Stimulated activated naive CD8-positive, alpha-beta T cell treated with anti-CD3 and anti-CD28 coated beads, Interleukin-15, amount 100 ng/mL, for 72 hours (primary cell): ENCODE results near the gene TTLL1.
"Not testable (repeated sequence)": the region's sequence is repeated elsewhere in the genome, so short reads cannot be mapped to it uniquely, and the experiment has no call there.

ENCODE experiments used
- ATAC-seq: fragments of 150-1000 bp; cut with Tn5 transposase; 2 replicates; pipeline ENCODE4 v1.10.0; 2021; ENCODE audit warnings: mild to moderate bottlenecking, moderate library complexity
- DNase-seq, 2 donors: peaks; one replicate each; pipeline ENCODE4 v3.0.0; 2021 to 2022
- H3K27ac Mint-ChIP-seq, 2 donors: one replicate each; pipeline ENCODE4 v1.8.0; 2022; ENCODE audit warnings: mild to moderate bottlenecking in 2 of 2, mixed read lengths in 2 of 2, moderate library complexity in 2 of 2
- H3K27me3 Mint-ChIP-seq: one replicate; pipeline ENCODE4 v1.8.0; 2022; ENCODE audit warnings: mixed read lengths
- H3K4me1 Mint-ChIP-seq: one replicate; pipeline ENCODE4 v1.8.0; 2022; ENCODE audit warnings: mild to moderate bottlenecking, mixed read lengths
- H3K4me3 Mint-ChIP-seq, 2 donors: one replicate each; pipeline ENCODE4 v1.8.0; 2022; ENCODE audit warnings: mild to moderate bottlenecking in 2 of 2, mixed read lengths in 2 of 2, moderate library complexity in 1 of 2
- H3K9me3 Mint-ChIP-seq, 2 donors: one replicate each; pipeline ENCODE4 v1.8.0; 2022; ENCODE audit warnings: mixed read lengths in 2 of 2

TTLL1 gene

DNA sequence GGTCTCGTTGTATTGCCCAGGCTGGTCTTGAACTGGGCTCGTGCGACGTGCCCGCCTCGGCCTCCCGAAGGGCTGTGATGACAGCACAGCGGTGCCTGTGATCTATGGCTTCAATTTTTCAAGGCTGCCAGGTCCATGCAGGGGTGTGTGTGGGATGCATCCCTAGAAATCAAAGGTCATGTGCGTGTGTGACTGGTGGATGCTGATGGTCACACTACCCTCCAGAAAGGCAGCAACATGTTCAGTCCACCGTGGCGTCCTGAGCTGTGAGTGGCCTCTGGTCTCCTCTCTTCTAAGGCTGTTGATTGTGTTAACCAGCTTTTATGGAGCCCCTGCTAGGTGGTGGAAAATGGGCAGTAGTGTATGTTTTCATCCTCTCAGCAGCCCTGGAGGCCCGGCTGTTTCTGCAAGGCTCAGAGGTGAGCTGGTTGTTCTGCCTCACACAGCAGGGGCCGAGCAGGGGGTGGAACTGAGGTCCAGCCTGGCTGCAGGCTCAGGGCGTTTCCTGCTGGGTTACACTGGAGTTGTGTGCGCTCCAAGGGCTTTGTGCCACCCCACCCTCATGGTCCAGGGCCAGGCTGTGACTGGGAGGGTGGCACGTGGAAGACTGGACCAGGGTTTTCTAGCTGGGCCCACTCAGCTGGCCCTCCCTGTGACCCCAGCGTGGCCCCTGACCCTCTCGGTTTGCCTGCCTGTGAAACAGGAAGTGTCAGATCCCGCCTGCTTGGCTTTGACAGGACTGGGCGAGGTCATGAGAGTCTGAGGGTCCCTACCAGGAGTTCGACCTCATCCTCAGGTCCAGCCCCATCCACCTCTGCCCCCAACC lies 29.0 kb upstream of the TTLL1 start:
- Mint-ChIP-seq H3K4me1 (peaks cover 11% of the 10 kb centered on the region), H3K4me3 (no peak overlapping the region), H3K27me3 (no peaks in the 10 kb centered on the region), H3K9me3 (no peaks in the 10 kb centered on the region), H3K27ac (no peak overlapping the region)
- no peak for DNase-seq
- no peak for ATAC-seq

GRCh38 chr22:43116932-43117331 lies 27.7 kb upstream of the TTLL1 start:
- Mint-ChIP-seq H3K9me3 (no peaks in the 10 kb centered on the region), H3K27ac (no peak overlapping the region), H3K4me1 (peaks cover 11% of the 10 kb centered on the region), H3K4me3 (no peak overlapping the region), H3K27me3 (no peaks in the 10 kb centered on the region)
- no peak for DNase-seq
- no peak for ATAC-seq

GRCh38 chr22:43114958-43115357 lies 25.8 kb upstream of the TTLL1 start:
- no peak overlapping the region for H3K4me3 Mint-ChIP-seq
- H3K9me3 Mint-ChIP-seq, result no peaks in the 10 kb centered on the region

GRCh38 chr22:43113526-43114251 lies 24.5 kb upstream of the TTLL1 start:
- no peak for ATAC-seq
- no peak overlapping the region for H3K27ac Mint-ChIP-seq

More at GRCh38 chr22:43114958-43115357, 25.8 kb upstream of the TTLL1 start:
- Mint-ChIP-seq H3K4me1 (peaks cover 15% of the 10 kb centered on the region), H3K27me3 (no peaks in the 10 kb centered on the region), H3K27ac (no peak overlapping the region)
- no peak for ATAC-seq
- no peak for DNase-seq

GRCh38 chr22:43110927-43111623 lies 21.9 kb upstream of the TTLL1 start:
- ATAC-seq (peak; percentile 84), DNase-seq (peak; percentile 36 to 40)
- peaks cover 10% of the 10 kb centered on the region for H3K4me1 Mint-ChIP-seq
- H3K27me3 Mint-ChIP-seq, result no peaks in the 10 kb centered on the region
- peak overlapping the region; percentile 81 to 84 for H3K4me3 Mint-ChIP-seq
- H3K27ac Mint-ChIP-seq, result no peak overlapping the region
- no peaks in the 10 kb centered on the region for H3K9me3 Mint-ChIP-seq

More at GRCh38 chr22:43113526-43114251, 24.5 kb upstream of the TTLL1 start:
- Mint-ChIP-seq H3K4me1 (peaks cover 11% of the 10 kb centered on the region), H3K27me3 (no peaks in the 10 kb centered on the region), H3K4me3 (no peak overlapping the region), H3K9me3 (no peaks in the 10 kb centered on the region)
- no peak for DNase-seq

- Mint-ChIP-seq H3K27me3 (no peaks in the 10 kb centered on the region), H3K27ac (no peak within 1 kb of the TSS)
- DNase-seq, result peak; percentile 39 to 41
These were observed 21.3 kb upstream of the TTLL1 start, which contains the start of gene BIK for GRCh38 chr22:43110444-43110926. BIK (plus strand) TSS chr22:43110750; CDS start chr22:43124023, 13,273 bp downstream.

DNA sequence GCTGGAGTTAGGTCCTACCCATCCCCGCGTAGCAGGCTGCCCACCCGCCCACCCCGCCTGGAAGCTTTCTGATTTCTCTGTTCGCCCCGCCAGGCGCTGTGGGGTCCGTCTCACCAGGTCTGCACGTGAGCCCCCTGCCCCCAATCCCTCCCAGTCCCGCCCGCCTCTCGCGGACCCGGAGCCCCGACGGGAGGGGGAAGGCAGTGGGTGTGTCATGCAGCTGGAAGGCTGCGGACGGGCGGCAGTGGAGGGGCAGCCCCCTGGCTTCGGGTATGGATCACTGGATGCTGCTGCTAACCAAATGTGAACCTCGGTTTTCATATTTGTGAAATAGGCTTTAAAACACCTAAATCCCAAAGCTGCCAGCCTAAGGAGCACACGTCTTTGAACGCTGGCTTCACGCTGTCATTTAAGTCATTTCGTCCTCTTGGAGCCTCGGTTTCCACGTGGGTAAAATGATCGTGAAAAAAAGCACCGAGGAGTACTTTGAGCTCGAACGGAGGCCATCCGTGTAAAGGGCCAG lies 20.8 kb upstream of the TTLL1 start:
- Mint-ChIP-seq H3K4me1 (peaks cover 7% of the 10 kb centered on the region), H3K27ac (no peak overlapping the region), H3K9me3 (no peaks in the 10 kb centered on the region), H3K27me3 (no peaks in the 10 kb centered on the region), H3K4me3 (peak overlapping the region; percentile 81 to 84)
- DNase-seq (no peak), ATAC-seq (no peak)

More at GRCh38 chr22:43110444-43110926, 21.3 kb upstream of the TTLL1 start, which contains the start of gene BIK:
- peak; percentile 72 for ATAC-seq
- Mint-ChIP-seq H3K4me1 (peaks cover 10% of the 10 kb centered on the region), H3K9me3 (no peaks in the 10 kb centered on the region), H3K4me3 (peak within 1 kb of the TSS; percentile 81 to 84)

DNA sequence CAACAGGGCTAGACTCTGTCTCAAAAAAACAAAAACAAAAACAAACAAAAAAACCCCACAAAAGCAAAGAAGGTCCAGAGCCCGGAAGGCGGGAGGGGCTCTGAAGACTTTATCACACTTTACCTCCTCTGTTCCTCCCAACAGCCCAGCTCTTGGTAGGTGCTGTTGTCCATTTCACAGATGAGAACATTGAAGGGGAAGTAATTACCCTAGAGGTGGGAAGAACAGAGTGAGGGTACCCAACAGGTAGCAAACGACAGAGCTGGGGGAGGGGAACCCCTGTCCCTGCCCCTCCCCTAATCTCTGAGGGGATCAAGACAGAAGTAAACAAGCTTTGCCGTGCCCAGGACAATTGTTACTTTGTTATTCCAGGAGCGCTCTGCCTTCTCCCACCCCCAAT lies 20.3 kb upstream of the TTLL1 start:
- no peak overlapping the region for H3K27ac Mint-ChIP-seq
- H3K4me1 Mint-ChIP-seq, result peaks cover 9% of the 10 kb centered on the region
- H3K9me3 Mint-ChIP-seq, result no peaks in the 10 kb centered on the region
- no peak for DNase-seq
- peak overlapping the region in 1 of 2 donors; percentile 12 for H3K4me3 Mint-ChIP-seq
- no peaks in the 10 kb centered on the region for H3K27me3 Mint-ChIP-seq
- ATAC-seq, result no peak

GRCh38 chr22:43106302-43106701 lies 17.1 kb upstream of the TTLL1 start:
- no peaks in the 10 kb centered on the region for H3K27me3 Mint-ChIP-seq
- H3K4me3 Mint-ChIP-seq, result no peak overlapping the region
- DNase-seq, result no peak
- H3K4me1 Mint-ChIP-seq, result peaks cover 21% of the 10 kb centered on the region
- H3K9me3 Mint-ChIP-seq, result no peaks in the 10 kb centered on the region
- H3K27ac Mint-ChIP-seq, result no peak overlapping the region
- ATAC-seq, result no peak

GRCh38 chr22:43104950-43105349 lies 15.8 kb upstream of the TTLL1 start:
- not testable (repeated sequence) for H3K27me3 Mint-ChIP-seq, H3K27ac Mint-ChIP-seq, DNase-seq, ATAC-seq, H3K9me3 Mint-ChIP-seq, H3K4me3 Mint-ChIP-seq
- H3K4me1 Mint-ChIP-seq, result peaks cover 24% of the 10 kb centered on the region

GRCh38 chr22:43104056-43104625 lies 14.9 kb upstream of the TTLL1 start:
- not testable (repeated sequence) for H3K9me3 Mint-ChIP-seq, ATAC-seq, DNase-seq, H3K27me3 Mint-ChIP-seq
- H3K27ac Mint-ChIP-seq, result peak overlapping the region in 1 of 2 donors; percentile 20
- H3K4me3 Mint-ChIP-seq, result peak overlapping the region in 1 of 2 donors; percentile 72
- H3K4me1 Mint-ChIP-seq, result peaks cover 24% of the 10 kb centered on the region

- H3K4me1 Mint-ChIP-seq, result peaks cover 24% of the 10 kb centered on the region
- ATAC-seq (no peak), DNase-seq (no peak)
- peaks cover 2 to 10% of the 10 kb centered on the region in 2 donors for H3K9me3 Mint-ChIP-seq
- H3K4me3 Mint-ChIP-seq, result no peak overlapping the region
- no peak overlapping the region for H3K27ac Mint-ChIP-seq
- H3K27me3 Mint-ChIP-seq, result no peaks in the 10 kb centered on the region
These were observed 12.1 kb upstream of the TTLL1 start for GRCh38 chr22:43101306-43101705.

DNA sequence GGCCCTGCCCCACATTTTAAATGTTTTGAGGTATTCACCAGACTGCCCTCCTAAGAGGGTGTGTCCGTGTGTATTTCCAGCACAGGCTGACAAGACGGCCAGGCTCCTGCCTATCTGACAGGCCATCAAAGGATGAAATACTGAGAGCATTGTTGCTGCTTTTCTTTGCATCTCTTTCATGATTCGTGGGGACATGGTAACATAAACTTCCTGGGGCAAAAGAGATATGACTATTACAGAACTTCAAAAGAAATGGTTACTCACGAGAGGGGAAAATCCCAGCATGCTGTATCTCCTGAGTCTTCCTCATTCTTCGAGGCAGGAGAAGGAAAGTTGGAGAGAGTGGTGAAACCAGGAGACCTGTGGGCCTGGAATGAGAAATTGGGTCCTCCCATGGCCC lies 11.0 kb upstream of the TTLL1 start:
- no peak overlapping the region for H3K4me3 Mint-ChIP-seq
- peaks cover 24% of the 10 kb centered on the region for H3K4me1 Mint-ChIP-seq
- ATAC-seq, result no peak
- DNase-seq, result no peak
- peaks cover 9 to 18% of the 10 kb centered on the region in 2 donors for H3K9me3 Mint-ChIP-seq
- H3K27me3 Mint-ChIP-seq, result no peaks in the 10 kb centered on the region
- no peak overlapping the region for H3K27ac Mint-ChIP-seq

DNA sequence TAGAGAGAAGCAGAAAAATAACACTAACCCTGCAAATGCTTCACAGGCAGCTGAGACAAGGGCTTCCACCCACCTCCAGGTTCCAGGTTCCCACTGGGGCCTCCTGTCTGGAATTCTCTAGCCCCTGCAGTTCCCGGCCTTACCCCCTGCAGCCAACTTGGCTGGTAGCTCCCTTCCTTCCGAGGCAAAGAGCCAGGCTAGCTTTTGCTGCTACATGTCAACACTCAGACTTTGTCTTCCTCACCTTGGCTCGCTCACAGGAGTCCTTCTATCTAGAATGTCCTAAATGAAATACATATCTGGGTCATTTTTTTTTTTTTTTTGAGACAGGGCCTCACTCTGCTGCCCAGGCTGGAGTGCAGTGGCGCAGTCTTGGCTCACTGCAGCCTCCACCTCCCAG lies 9.9 kb upstream of the TTLL1 start:
- Mint-ChIP-seq H3K9me3 (peaks cover 9 to 19% of the 10 kb centered on the region in 2 donors), H3K27ac (no peak overlapping the region), H3K4me3 (no peak overlapping the region), H3K27me3 (no peaks in the 10 kb centered on the region), H3K4me1 (peaks cover 16% of the 10 kb centered on the region)
- no peak for ATAC-seq
- DNase-seq, result no peak

GRCh38 chr22:43098356-43098755 lies 9.2 kb upstream of the TTLL1 start:
- no peak for DNase-seq

More at GRCh38 chr22:43098356-43098755, 9.2 kb upstream of the TTLL1 start:
- H3K4me3 Mint-ChIP-seq, result no peak overlapping the region
- H3K27ac Mint-ChIP-seq, result no peak overlapping the region
- no peak for ATAC-seq
- H3K27me3 Mint-ChIP-seq, result no peaks in the 10 kb centered on the region
- peaks cover 9 to 19% of the 10 kb centered on the region in 2 donors for H3K9me3 Mint-ChIP-seq
- peaks cover 8% of the 10 kb centered on the region for H3K4me1 Mint-ChIP-seq
